HG02623 (cell line): ENCODE results near the gene HIVEP1.
A peak's percentile ranks its signal among the peaks of the same experiment; 100 is the strongest.

Experiments
- ATAC-seq: cut with Tn5 transposase; IDR thresholded peaks from one replicate; pipeline ENCODE4 v1.9.1; 2021; ENCODE audit warnings: moderate library complexity; ENCODE audit not compliant: unreplicated experiment

The HIVEP1 gene

GRCh38 chr6:12047792-12048432, 35.8 kb downstream of the HIVEP1 start:
- no peak for ATAC-seq

GRCh38 chr6:12048609-12049008, 36.5 kb downstream of the HIVEP1 start:
- ATAC-seq: no peak

- ATAC-seq: peak; percentile 28
Observed at GRCh38 chr6:12049165-12049564, 37.1 kb downstream of the HIVEP1 start.

- ATAC-seq: peak; percentile 88
Observed at GRCh38 chr6:12051861-12052368, 39.8 kb downstream of the HIVEP1 start.

GRCh38 chr6:12058172-12058961, 46.3 kb downstream of the HIVEP1 start:
- ATAC-seq: no peak

GRCh38 chr6:12060780-12061609, 48.9 kb downstream of the HIVEP1 start:
- peak; percentile 60 for ATAC-seq

GRCh38 chr6:12062605-12063004, 50.5 kb downstream of the HIVEP1 start:
- no peak for ATAC-seq

- no peak for ATAC-seq
Observed at GRCh38 chr6:12064131-12064530, 52.0 kb downstream of the HIVEP1 start.

- ATAC-seq: no peak
Observed at GRCh38 chr6:12064538-12065071, 52.5 kb downstream of the HIVEP1 start.

- ATAC-seq: peak; percentile 49
Observed at GRCh38 chr6:12065321-12066140, 53.4 kb downstream of the HIVEP1 start.

- no peak for ATAC-seq
Observed at GRCh38 chr6:12066297-12066696, 54.2 kb downstream of the HIVEP1 start.

GRCh38 chr6:12068899-12069557, 56.9 kb downstream of the HIVEP1 start:
- no peak for ATAC-seq

- ATAC-seq: no peak
Observed at GRCh38 chr6:12069891-12070529, 57.9 kb downstream of the HIVEP1 start.

- no peak for ATAC-seq
Observed at GRCh38 chr6:12071064-12071615, 59.0 kb downstream of the HIVEP1 start.

- no peak for ATAC-seq
Observed at GRCh38 chr6:12075067-12075563, 63.0 kb downstream of the HIVEP1 start.

- no peak for ATAC-seq
Observed at GRCh38 chr6:12077021-12077710, 65.1 kb downstream of the HIVEP1 start.

- no peak for ATAC-seq
Observed at GRCh38 chr6:12078014-12078413, 65.9 kb downstream of the HIVEP1 start.

GRCh38 chr6:12081771-12082170, 69.7 kb downstream of the HIVEP1 start:
- no peak for ATAC-seq
